ENCODE results near the gene HSD17B2.
"Not testable (repeated sequence)": the region's sequence is repeated elsewhere in the genome, so short reads cannot be mapped to it uniquely, and the experiment has no call there.

The HSD17B2 gene

GRCh38 chr16:82034981-82035612 lies at the start of gene HSD17B2:
TSS of gene HSD17B2 (plus strand) at chr16:82035253. CDS start at chr16:82035425, 172 bp downstream.
- DNase-seq (ENCODE audit: low spot score): no peak

GRCh38 chr16:81987121-81987520 lies 47.9 kb upstream of the HSD17B2 start:
- no peak for DNase-seq (ENCODE audit: low spot score)

- no peak for DNase-seq (ENCODE audit: low spot score)
These were observed 47.3 kb upstream of the HSD17B2 start for GRCh38 chr16:81987706-81988105.

- no peak for DNase-seq (ENCODE audit: low spot score)
These were observed 42.2 kb upstream of the HSD17B2 start for GRCh38 chr16:81992859-81993258.

GRCh38 chr16:81994485-81994884 lies 40.6 kb upstream of the HSD17B2 start:
- DNase-seq (ENCODE audit: low spot score): no peak

- no peak for DNase-seq (ENCODE audit: low spot score)
These were observed 39.4 kb upstream of the HSD17B2 start for GRCh38 chr16:81995651-81996050.

- peak; percentile 83 for DNase-seq (ENCODE audit: low spot score)
These were observed 38.2 kb upstream of the HSD17B2 start for GRCh38 chr16:81996664-81997509.

- peak; percentile 81 for DNase-seq (ENCODE audit: low spot score)
These were observed 37.3 kb upstream of the HSD17B2 start for GRCh38 chr16:81997738-81998137.

GRCh38 chr16:82002831-82003230 lies 32.2 kb upstream of the HSD17B2 start:
- DNase-seq (ENCODE audit: low spot score): no peak

GRCh38 chr16:82004601-82005000 lies 30.5 kb upstream of the HSD17B2 start:
- no peak for DNase-seq (ENCODE audit: low spot score)

GRCh38 chr16:82005027-82005830 lies 29.8 kb upstream of the HSD17B2 start:
- no peak for DNase-seq (ENCODE audit: low spot score)

GRCh38 chr16:82006036-82006435 lies 29.0 kb upstream of the HSD17B2 start:
- no peak for DNase-seq (ENCODE audit: low spot score)

GRCh38 chr16:82007189-82007588 lies 27.9 kb upstream of the HSD17B2 start:
- DNase-seq (ENCODE audit: low spot score): no peak

- DNase-seq (ENCODE audit: low spot score): no peak
These were observed 26.0 kb upstream of the HSD17B2 start for GRCh38 chr16:82008957-82009592.

GRCh38 chr16:82009789-82010188 lies 25.3 kb upstream of the HSD17B2 start:
- DNase-seq (ENCODE audit: low spot score): not testable (repeated sequence)

GRCh38 chr16:82010649-82011048 lies 24.4 kb upstream of the HSD17B2 start:
- DNase-seq (ENCODE audit: low spot score): no peak

GRCh38 chr16:82011199-82011641 lies 23.8 kb upstream of the HSD17B2 start, which contains the start of gene SDR42E1:
TSS of gene SDR42E1 (minus strand) at chr16:82011470. CDS start at chr16:82000858, 10,612 bp downstream.
- DNase-seq (ENCODE audit: low spot score): no peak

GRCh38 chr16:82013139-82013538 lies 21.9 kb upstream of the HSD17B2 start:
- DNase-seq (ENCODE audit: low spot score): no peak

- no peak for DNase-seq (ENCODE audit: low spot score)
These were observed 18.8 kb upstream of the HSD17B2 start for GRCh38 chr16:82016263-82016662.

GRCh38 chr16:82016964-82017363 lies 18.1 kb upstream of the HSD17B2 start:
- DNase-seq (ENCODE audit: low spot score): peak; percentile 39

GRCh38 chr16:82017911-82018568 lies 17.0 kb upstream of the HSD17B2 start:
- DNase-seq (ENCODE audit: low spot score): no peak
